GM23338 (cell line): ENCODE data around the gene CIZ1. TPM values are rescaled to one million over a fixed set of nuclear protein-coding genes. Genes with fewer than 3 reads are reported as not detected.

Experiments
- ATAC-seq: fragments of 200-7000 bp; cut with Tn5 transposase; 3 replicates; pipeline ENCODE4 v1.9.1; 2020
- DNase-seq: peaks from one replicate; pipeline ENCODE4 v3.0.0-alpha.2; 2015; ENCODE audit warnings: low spot score
- H2AFZ ChIP-seq: fragments of 200-600 bp; sonication (generic); 2 replicates; pipeline ENCODE4 v1.8.0; 2016; ENCODE audit warnings: antibody characterized with exemption, mild to moderate bottlenecking, moderate library complexity
- H3F3A ChIP-seq: fragments of 200-600 bp; sonication (generic); replicated peaks from 2 replicates; pipeline ENCODE4 v1.8.0; 2017; ENCODE audit warnings: antibody characterized with exemption, mixed run types, low read depth
- H3K27ac ChIP-seq: fragments of 200-600 bp; sonication (generic); 2 replicates; pipeline ENCODE4 v1.6.1; 2016; ENCODE audit warnings: low read depth
- H3K27me3 ChIP-seq: fragments of 200-600 bp; sonication (generic); 2 replicates; pipeline ENCODE4 v1.8.0; 2016; ENCODE audit warnings: mild to moderate bottlenecking, mixed run types, moderate library complexity; ENCODE audit not compliant: insufficient read depth
- H3K36me3 ChIP-seq: fragments of 200-600 bp; sonication (generic); 2 replicates; pipeline ENCODE4 v1.8.0; 2016; ENCODE audit warnings: mild to moderate bottlenecking; ENCODE audit not compliant: insufficient read depth
- H3K4me1 ChIP-seq: fragments of 200-600 bp; sonication (generic); 2 replicates; pipeline ENCODE4 v1.8.0; 2016; ENCODE audit warnings: mild to moderate bottlenecking, moderate library complexity; ENCODE audit not compliant: insufficient read depth
- H3K4me2 ChIP-seq: fragments of 200-600 bp; sonication (generic); 2 replicates; pipeline ENCODE4 v1.7.1; 2017; ENCODE audit warnings: mixed run types
- H3K4me3 ChIP-seq: fragments of 200-600 bp; sonication (generic); 2 replicates; pipeline ENCODE4 v1.6.1; 2016; ENCODE audit warnings: mixed run types
- H3K79me2 ChIP-seq: fragments of 200-600 bp; sonication (generic); replicated peaks from 2 replicates; pipeline ENCODE4 v1.8.0; 2017; ENCODE audit warnings: mild to moderate bottlenecking; ENCODE audit not compliant: insufficient read depth
- H3K9me2 ChIP-seq: fragments of 200-600 bp; sonication (generic); 2 replicates; pipeline ENCODE4 v1.8.0; 2017; ENCODE audit not compliant: insufficient read depth
- H4K20me1 ChIP-seq: fragments of 200-600 bp; sonication (generic); replicated peaks from 2 replicates; pipeline ENCODE4 v1.8.0; 2017; ENCODE audit warnings: mild to moderate bottlenecking; ENCODE audit not compliant: insufficient read depth
- H3K27ac Mint-ChIP-seq: 2 replicates; pipeline ENCODE4 v1.8.0; 2020; ENCODE audit warnings: inconsistent platforms, mild to moderate bottlenecking, moderate library complexity, mixed read lengths
- H3K27me3 Mint-ChIP-seq: 3 replicates; pipeline ENCODE4 v1.8.0; 2022; ENCODE audit warnings: low read depth, mild to moderate bottlenecking, moderate library complexity, mixed read lengths, inconsistent platforms; ENCODE audit not compliant: insufficient read depth, poor library complexity
- H3K36me3 Mint-ChIP-seq: 3 replicates; pipeline ENCODE4 v1.8.0; 2021; ENCODE audit warnings: low read depth, mild to moderate bottlenecking, inconsistent platforms, moderate library complexity, mixed read lengths
- H3K4me1 Mint-ChIP-seq: 3 replicates; pipeline ENCODE4 v1.8.0; 2020; ENCODE audit warnings: mild to moderate bottlenecking, inconsistent platforms, mixed read lengths
- H3K4me3 Mint-ChIP-seq: 3 replicates; pipeline ENCODE4 v1.8.0; 2021; ENCODE audit warnings: moderate library complexity, mild to moderate bottlenecking, inconsistent platforms, mixed read lengths
- H3K9me3 Mint-ChIP-seq: 3 replicates; pipeline ENCODE4 v1.8.0; 2020; ENCODE audit warnings: moderate library complexity, mild to moderate bottlenecking, inconsistent platforms, mixed read lengths
- ETS1 ChIP-seq: IDR thresholded peaks from 2 replicates; pipeline ENCODE4 v1.6.1; 2016; ENCODE audit warnings: antibody characterized with exemption
- NANOG ChIP-seq: IDR thresholded peaks from 2 replicates; pipeline ENCODE4 v1.6.1; 2016; ENCODE audit warnings: antibody characterized with exemption, borderline replicate concordance
- ZNF331 ChIP-seq: fragments of 250-450 bp; sonication (Bioruptor Pico); IDR thresholded peaks from 2 replicates; pipeline ENCODE4 v1.5.0; 2020; ENCODE audit warnings: low read depth, mild to moderate bottlenecking, moderate library complexity
- ZNF462 ChIP-seq: fragments of 250-450 bp; sonication (Bioruptor Pico); IDR thresholded peaks from 2 replicates; pipeline ENCODE4 v1.5.0; 2020; ENCODE audit warnings: mild to moderate bottlenecking, moderate library complexity
- polyA plus RNA-seq: library from polyadenylated mRNA; unstranded; fragments of >200 nt; fragmentation: Nextera tagmentation; extraction: Ambion mirVana; gene quantifications from 2 replicates; pipeline ENCODE4 v1.2.1, GENCODE V29; 2016
- total RNA-seq: library from RNA; depleted of rRNA; stranded (reverse); fragments of >200 nt; shearing (Covaris generic); gene quantifications from 2 replicates; pipeline ENCODE4 v1.2.3, GENCODE V29; 2014
- TF ChIP-seq, protein P1 (sequence below), 2 experiments: fragments of 200-600 bp in 1 of 2; sonication (generic) in 1 of 2; conservative IDR thresholded peaks; 2 replicates each; pipeline versions ENCODE4 v1.5.1 to v1.6.1; 2016 to 2017; ENCODE audit warnings: antibody characterized with exemption in 2 of 2, low read depth in 2 of 2, mild to moderate bottlenecking in 2 of 2, moderate library complexity in 1 of 2

The CIZ1 gene
- total and polyA plus RNA-seq, 2 experiments from 2014 or later, result 49.6 to 61.4 TPM

GRCh38 chr9:128125580-128126354 is 65.6 kb downstream of the CIZ1 start (continued):
- no peak for TF ChIP-seq ZNF462 (CRISPR knock-in tag)
- TF ChIP-seq ZNF331 (CRISPR knock-in tag), result no peak
- TF ChIP-seq, protein P1, sequence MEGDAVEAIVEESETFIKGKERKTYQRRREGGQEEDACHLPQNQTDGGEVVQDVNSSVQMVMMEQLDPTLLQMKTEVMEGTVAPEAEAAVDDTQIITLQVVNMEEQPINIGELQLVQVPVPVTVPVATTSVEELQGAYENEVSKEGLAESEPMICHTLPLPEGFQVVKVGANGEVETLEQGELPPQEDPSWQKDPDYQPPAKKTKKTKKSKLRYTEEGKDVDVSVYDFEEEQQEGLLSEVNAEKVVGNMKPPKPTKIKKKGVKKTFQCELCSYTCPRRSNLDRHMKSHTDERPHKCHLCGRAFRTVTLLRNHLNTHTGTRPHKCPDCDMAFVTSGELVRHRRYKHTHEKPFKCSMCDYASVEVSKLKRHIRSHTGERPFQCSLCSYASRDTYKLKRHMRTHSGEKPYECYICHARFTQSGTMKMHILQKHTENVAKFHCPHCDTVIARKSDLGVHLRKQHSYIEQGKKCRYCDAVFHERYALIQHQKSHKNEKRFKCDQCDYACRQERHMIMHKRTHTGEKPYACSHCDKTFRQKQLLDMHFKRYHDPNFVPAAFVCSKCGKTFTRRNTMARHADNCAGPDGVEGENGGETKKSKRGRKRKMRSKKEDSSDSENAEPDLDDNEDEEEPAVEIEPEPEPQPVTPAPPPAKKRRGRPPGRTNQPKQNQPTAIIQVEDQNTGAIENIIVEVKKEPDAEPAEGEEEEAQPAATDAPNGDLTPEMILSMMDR (conservative IDR thresholded peaks at IDR 0.05; ENCODE audit: low read depth in 2 of 2), result no peak

- no peak for TF ChIP-seq NANOG
- TF ChIP-seq, protein P1 (conservative IDR thresholded peaks at IDR 0.05; ENCODE audit: low read depth in 2 of 2), result peak; percentile 82 to 94
- 0 out of 2 replicates have a peak, but pooled peaks have one; percentile 25 for TF ChIP-seq ETS1
- Histone ChIP-seq H2AFZ (no peak overlapping the region), H3K79me2 (peaks cover 25% of the 10 kb centered on the region), H3K4me1 (peaks cover 12% of the 10 kb centered on the region; the same call in 1 of the 2 replicates), H3K27ac (no peak overlapping the region), H3K4me2 (no peak overlapping the region), H3F3A (peaks cover 5% of the 10 kb centered on the region; the same call in 1 of the 2 replicates), H3K9me2 (no peaks in the 10 kb centered on the region), H3K4me3 (no peak overlapping the region), H3K36me3 (0 out of 2 replicates have a peak, but pooled peaks cover 4% of the 10 kb centered on the region), H3K27me3 (no peaks in the 10 kb centered on the region), H4K20me1 (peaks cover 9% of the 10 kb centered on the region)
- peak overlapping the region; percentile 29; the same call in 2 of the 3 replicates for H3K4me3 Mint-ChIP-seq
- DNase-seq (peak; percentile 92), ATAC-seq (peak; percentile 32)
- peaks cover 17% of the 10 kb centered on the region for H3K4me1 Mint-ChIP-seq
- H3K36me3 Mint-ChIP-seq, result peaks cover 51% of the 10 kb centered on the region
- H3K27ac Mint-ChIP-seq, result no peak overlapping the region
- H3K9me3 Mint-ChIP-seq, result peaks cover 15% of the 10 kb centered on the region
- H3K27me3 Mint-ChIP-seq, result peaks cover 26% of the 10 kb centered on the region
Observed at GRCh38 chr9:128124873-128125579, 66.3 kb downstream of the CIZ1 start.
